T-helper 17 cell (primary cell): ENCODE results near the gene KEL. TPM values are rescaled to one million over a fixed set of nuclear protein-coding genes. Genes with fewer than 3 reads are reported as not detected.
"Not testable (repeated sequence)": the region's sequence is repeated elsewhere in the genome, so short reads cannot be mapped to it uniquely, and the experiment has no call there.

Source experiments
- ATAC-seq: fragments of 150-1000 bp; cut with Tn5 transposase; 2 replicates; pipeline ENCODE4 v1.10.0; 2021; ENCODE audit warnings: mild to moderate bottlenecking, moderate library complexity
- DNase-seq, 3 donors: peaks; one replicate each; pipeline versions ENCODE4 v3.0.0 to v3.0.0-alpha.2; 2020 to 2021
- H3K9me3 ChIP-seq: one replicate; pipeline ENCODE4 v1.7.0; 2013; ENCODE audit warnings: low read length, mild to moderate bottlenecking; ENCODE audit not compliant: control insufficient read depth, poor library complexity, severe bottlenecking
- H3K27ac Mint-ChIP-seq: one replicate; pipeline ENCODE4 v1.8.0; 2022; ENCODE audit warnings: mild to moderate bottlenecking, moderate library complexity, mixed read lengths
- H3K27me3 Mint-ChIP-seq: one replicate; pipeline ENCODE4 v1.8.0; 2022; ENCODE audit warnings: mixed read lengths
- H3K36me3 Mint-ChIP-seq: one replicate; pipeline ENCODE4 v1.8.0; 2022; ENCODE audit warnings: low read depth, mixed read lengths
- H3K4me1 Mint-ChIP-seq: one replicate; pipeline ENCODE4 v1.8.0; 2022; ENCODE audit warnings: mild to moderate bottlenecking, mixed read lengths
- H3K4me3 Mint-ChIP-seq: one replicate; pipeline ENCODE4 v1.8.0; 2022; ENCODE audit warnings: mild to moderate bottlenecking, moderate library complexity, mixed read lengths
- total RNA-seq, 4 donors: library from RNA in 2 of 4; stranded (reverse) in 2 of 4; gene quantifications; one replicate each; pipeline ENCODE4 v1.2.3 and lab custom pipeline; 2022 to 2026

The KEL gene
- total RNA-seq, 2 donors from 2014 or later, result 0.52 to 3.3 TPM

GRCh38 chr7:142984297-142984696 is 22.1 kb upstream of the KEL start:
- peaks cover 15% of the 10 kb centered on the region for H3K27me3 Mint-ChIP-seq
- no peak overlapping the region for H3K27ac Mint-ChIP-seq
- ATAC-seq, result no peak
- H3K4me1 Mint-ChIP-seq, result no peaks in the 10 kb centered on the region
- DNase-seq, result no peak
- H3K36me3 Mint-ChIP-seq, result peaks cover 4% of the 10 kb centered on the region
- no peak overlapping the region for H3K4me3 Mint-ChIP-seq
- H3K9me3 ChIP-seq, result no peaks in the 10 kb centered on the region

- Mint-ChIP-seq H3K4me3 (no peak overlapping the region), H3K36me3 (peaks cover 4% of the 10 kb centered on the region), H3K27ac (no peak overlapping the region), H3K4me1 (no peaks in the 10 kb centered on the region), H3K27me3 (peaks cover 15% of the 10 kb centered on the region)
- no peaks in the 10 kb centered on the region for H3K9me3 ChIP-seq
- DNase-seq (no peak), ATAC-seq (no peak)
Measured at GRCh38 chr7:142983825-142984224, 21.7 kb upstream of the KEL start.

GRCh38 chr7:142978402-142978801 is 16.2 kb upstream of the KEL start:
- DNase-seq, H3K27ac Mint-ChIP-seq, H3K27me3 Mint-ChIP-seq, ATAC-seq, H3K4me3 Mint-ChIP-seq, H3K36me3 Mint-ChIP-seq, H3K9me3 ChIP-seq, H3K4me1 Mint-ChIP-seq: not testable (repeated sequence)

GRCh38 chr7:142974626-142975025 is 12.5 kb upstream of the KEL start:
- H3K9me3 ChIP-seq, result no peaks in the 10 kb centered on the region
- Mint-ChIP-seq H3K36me3 (peaks cover 2% of the 10 kb centered on the region), H3K27ac (no peak overlapping the region), H3K27me3 (peaks cover 19% of the 10 kb centered on the region), H3K4me1 (no peaks in the 10 kb centered on the region), H3K4me3 (no peak overlapping the region)
- ATAC-seq, result no peak
- DNase-seq, result no peak

- peaks cover 2% of the 10 kb centered on the region for H3K36me3 Mint-ChIP-seq
- no peak overlapping the region for H3K4me3 Mint-ChIP-seq
- H3K27me3 Mint-ChIP-seq, result peaks cover 63% of the 10 kb centered on the region
- no peak for DNase-seq
- H3K27ac Mint-ChIP-seq, result no peak overlapping the region
- no peaks in the 10 kb centered on the region for H3K9me3 ChIP-seq
- no peaks in the 10 kb centered on the region for H3K4me1 Mint-ChIP-seq
- no peak for ATAC-seq
Measured at GRCh38 chr7:142969183-142969582, 7.0 kb upstream of the KEL start.

- no peaks in the 10 kb centered on the region for H3K9me3 ChIP-seq
- DNase-seq (no peak), ATAC-seq (no peak)
- Mint-ChIP-seq H3K27me3 (peaks cover 72% of the 10 kb centered on the region), H3K4me3 (no peak overlapping the region), H3K36me3 (peaks cover 2% of the 10 kb centered on the region), H3K27ac (no peak overlapping the region), H3K4me1 (no peaks in the 10 kb centered on the region)
Measured at GRCh38 chr7:142968229-142968628, 6.1 kb upstream of the KEL start.

- ATAC-seq (no peak), DNase-seq (no peak)
- no peaks in the 10 kb centered on the region for H3K9me3 ChIP-seq
- Mint-ChIP-seq H3K36me3 (peaks cover 9% of the 10 kb centered on the region), H3K4me1 (no peaks in the 10 kb centered on the region), H3K4me3 (no peak overlapping the region), H3K27ac (no peak overlapping the region), H3K27me3 (peaks cover 75% of the 10 kb centered on the region)
Measured at GRCh38 chr7:142964502-142965246, 2.5 kb upstream of the KEL start.

- no peak for ATAC-seq
Measured at GRCh38 chr7:142963993-142964392, 1.8 kb upstream of the KEL start.

GRCh38 chr7:142962991-142963390 is 828 bp upstream of the KEL start:
- no peak overlapping the region for H3K4me3 Mint-ChIP-seq
- H3K27ac Mint-ChIP-seq, result no peak overlapping the region
- no peak for DNase-seq
- H3K4me1 Mint-ChIP-seq, result no peaks in the 10 kb centered on the region
- H3K36me3 Mint-ChIP-seq, result peaks cover 12% of the 10 kb centered on the region
- H3K9me3 ChIP-seq, result no peaks in the 10 kb centered on the region
- no peak for ATAC-seq
- H3K27me3 Mint-ChIP-seq, result peaks cover 70% of the 10 kb centered on the region

More at GRCh38 chr7:142963993-142964392, 1.8 kb upstream of the KEL start:
- H3K36me3 Mint-ChIP-seq, result peaks cover 12% of the 10 kb centered on the region
- H3K27me3 Mint-ChIP-seq, result peaks cover 76% of the 10 kb centered on the region
- no peak overlapping the region for H3K27ac Mint-ChIP-seq
- no peaks in the 10 kb centered on the region for H3K9me3 ChIP-seq
- DNase-seq, result no peak
- H3K4me3 Mint-ChIP-seq, result no peak overlapping the region
- no peaks in the 10 kb centered on the region for H3K4me1 Mint-ChIP-seq

- no peak for DNase-seq
- Mint-ChIP-seq H3K27ac (no peak overlapping the region), H3K27me3 (peaks cover 56% of the 10 kb centered on the region), H3K4me3 (no peak overlapping the region), H3K36me3 (peaks cover 12% of the 10 kb centered on the region), H3K4me1 (no peaks in the 10 kb centered on the region)
- no peak for ATAC-seq
- H3K9me3 ChIP-seq, result no peaks in the 10 kb centered on the region
Measured at GRCh38 chr7:142961595-142961972, 579 bp downstream of the KEL start.

GRCh38 chr7:142960955-142961512 is 1.1 kb downstream of the KEL start:
- H3K36me3 Mint-ChIP-seq, result peaks cover 12% of the 10 kb centered on the region
- DNase-seq (no peak), ATAC-seq (no peak)

GRCh38 chr7:142959202-142959601 is 3.0 kb downstream of the KEL start:
- DNase-seq (no peak), ATAC-seq (no peak)
- no peak overlapping the region for H3K27ac Mint-ChIP-seq
- no peak overlapping the region for H3K4me3 Mint-ChIP-seq
- H3K36me3 Mint-ChIP-seq, result peaks cover 12% of the 10 kb centered on the region
- H3K9me3 ChIP-seq, result no peaks in the 10 kb centered on the region
- no peaks in the 10 kb centered on the region for H3K4me1 Mint-ChIP-seq
- H3K27me3 Mint-ChIP-seq, result peaks cover 42% of the 10 kb centered on the region

More at GRCh38 chr7:142960955-142961512, 1.1 kb downstream of the KEL start:
- Mint-ChIP-seq H3K27ac (no peak overlapping the region), H3K4me3 (no peak overlapping the region), H3K4me1 (no peaks in the 10 kb centered on the region), H3K27me3 (peaks cover 56% of the 10 kb centered on the region)
- no peaks in the 10 kb centered on the region for H3K9me3 ChIP-seq

GRCh38 chr7:142957723-142958122 is 4.4 kb downstream of the KEL start:
- DNase-seq (no peak), ATAC-seq (no peak)
- H3K4me1 Mint-ChIP-seq, result no peaks in the 10 kb centered on the region
- no peaks in the 10 kb centered on the region for H3K9me3 ChIP-seq
- no peak overlapping the region for H3K4me3 Mint-ChIP-seq
- H3K27ac Mint-ChIP-seq, result no peak overlapping the region
- H3K36me3 Mint-ChIP-seq, result peaks cover 12% of the 10 kb centered on the region
- H3K27me3 Mint-ChIP-seq, result peaks cover 27% of the 10 kb centered on the region
